DOHH2 (cell line): Measurements from ENCODE around the gene LATS2.

Experiments used
- H3F3A ChIP-seq: fragments of 200-600 bp; sonication (generic), shearing (Covaris generic); 2 replicates; pipeline ENCODE4 v1.6.0; 2016; ENCODE audit warnings: antibody characterized with exemption, mild to moderate bottlenecking; ENCODE audit not compliant: control insufficient read depth, insufficient read depth
- H3K27ac ChIP-seq: fragments of 200-600 bp; sonication (generic); 2 replicates; pipeline ENCODE4 v1.5.1; 2014; ENCODE audit warnings: low read depth, mild to moderate bottlenecking, low read length, moderate library complexity
- H3K27me3 ChIP-seq: fragments of 200-600 bp; sonication (generic); 2 replicates; pipeline ENCODE4 v1.6.1; 2014; ENCODE audit warnings: mild to moderate bottlenecking, low read length, mixed read lengths; ENCODE audit not compliant: control insufficient read depth
- H3K36me3 ChIP-seq: fragments of 200-600 bp; sonication (generic); 2 replicates; pipeline ENCODE4 v1.6.1; 2014; ENCODE audit warnings: mild to moderate bottlenecking, low read length, moderate library complexity, mixed read lengths; ENCODE audit not compliant: control insufficient read depth
- H3K4me1 ChIP-seq: fragments of 200-600 bp; sonication (generic); 2 replicates; pipeline ENCODE4 v1.6.1; 2014; ENCODE audit warnings: mild to moderate bottlenecking, low read length, mixed read lengths; ENCODE audit not compliant: control insufficient read depth
- H3K4me2 ChIP-seq: fragments of 200-600 bp; sonication (generic); 2 replicates; pipeline ENCODE4 v1.6.0; 2014; ENCODE audit warnings: mild to moderate bottlenecking, low read length, moderate library complexity
- H3K4me3 ChIP-seq: fragments of 200-600 bp; sonication (generic); 2 replicates; pipeline ENCODE4 v1.5.1; 2014; ENCODE audit warnings: mild to moderate bottlenecking, low read length, mixed read lengths
- H3K79me2 ChIP-seq: fragments of 200-600 bp; sonication (generic); 2 replicates; pipeline ENCODE4 v1.6.1; 2014; ENCODE audit warnings: mild to moderate bottlenecking, low read length, mixed read lengths; ENCODE audit not compliant: control insufficient read depth
- H3K9me2 ChIP-seq: fragments of 200-600 bp; sonication (generic); replicated peaks from 2 replicates; pipeline ENCODE4 v1.6.1; 2014; ENCODE audit warnings: mild to moderate bottlenecking, low read length, mixed read lengths; ENCODE audit not compliant: control insufficient read depth
- H3K9me3 ChIP-seq: fragments of 200-600 bp; sonication (generic); 2 replicates; pipeline ENCODE4 v1.6.1; 2014; ENCODE audit warnings: antibody characterized with exemption, low read length, mixed read lengths; ENCODE audit not compliant: control insufficient read depth, insufficient read depth
- H4K20me1 ChIP-seq: fragments of 200-600 bp; sonication (generic); 2 replicates; pipeline ENCODE4 v1.6.0; 2014; ENCODE audit warnings: low read depth, mild to moderate bottlenecking, antibody characterized with exemption, low read length, moderate library complexity; ENCODE audit not compliant: control insufficient read depth, insufficient read depth
- CTCF ChIP-seq: fragments of 200-600 bp; sonication (generic); IDR thresholded peaks from one replicate; pipeline ENCODE4 v1.5.1; 2014; ENCODE audit warnings: antibody characterized with exemption, mild to moderate bottlenecking, low read depth, low read length; ENCODE audit not compliant: poor library complexity, severe bottlenecking
- EZH2phosphoT487 ChIP-seq: fragments of 200-600 bp; sonication (generic); IDR thresholded peaks from 2 replicates; pipeline ENCODE4 v1.6.1; 2017; ENCODE audit warnings: borderline replicate concordance, mild to moderate bottlenecking, antibody characterized with exemption, low read length, moderate library complexity, mixed read lengths

LATS2 gene

GRCh38 chr13:21045100-21045499 lies 16.3 kb downstream of the LATS2 start:
- H3F3A ChIP-seq, result no peaks in the 10 kb centered on the region
- H3K9me2 ChIP-seq, result no peaks in the 10 kb centered on the region
- H3K27ac ChIP-seq, result no peak overlapping the region
- H3K4me2 ChIP-seq, result no peak overlapping the region
- no peaks in the 10 kb centered on the region for H3K79me2 ChIP-seq
- no peaks in the 10 kb centered on the region for H4K20me1 ChIP-seq
- TF ChIP-seq EZH2phosphoT487, result no peak
- TF ChIP-seq CTCF, result no peak
- H3K36me3 ChIP-seq, result no peaks in the 10 kb centered on the region
- peaks cover 9% of the 10 kb centered on the region for H3K4me1 ChIP-seq
- no peak overlapping the region for H3K4me3 ChIP-seq
- H3K27me3 ChIP-seq, result no peaks in the 10 kb centered on the region
- H3K9me3 ChIP-seq, result no peaks in the 10 kb centered on the region

DNA sequence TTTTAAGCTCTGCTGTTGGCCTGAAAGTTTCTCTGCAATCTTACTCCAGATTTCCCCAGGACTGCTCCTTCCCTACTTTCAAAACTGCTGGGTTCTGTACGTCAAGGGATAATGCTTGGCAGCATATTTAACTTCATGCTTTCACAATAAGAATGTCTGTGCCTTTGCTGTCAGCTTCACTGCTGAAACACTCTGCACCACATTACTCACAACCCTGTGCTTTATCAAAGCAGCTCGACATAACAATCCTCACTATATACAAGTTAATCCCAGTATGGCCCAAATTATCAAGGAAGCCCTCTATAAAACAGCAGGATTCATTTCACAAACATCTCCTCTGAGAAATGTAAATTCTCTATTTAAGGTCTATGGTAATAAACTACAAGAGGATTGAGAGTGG lies 17.5 kb downstream of the LATS2 start:
- Histone ChIP-seq H3K9me2 (no peaks in the 10 kb centered on the region), H3K79me2 (no peaks in the 10 kb centered on the region), H3K4me2 (no peak overlapping the region), H3K9me3 (no peaks in the 10 kb centered on the region), H3K4me1 (peaks cover 15% of the 10 kb centered on the region), H3K4me3 (no peak overlapping the region), H3K36me3 (no peaks in the 10 kb centered on the region), H3K27ac (no peak overlapping the region), H4K20me1 (no peaks in the 10 kb centered on the region), H3K27me3 (no peaks in the 10 kb centered on the region), H3F3A (no peaks in the 10 kb centered on the region)
- no peak for TF ChIP-seq CTCF
- TF ChIP-seq EZH2phosphoT487, result no peak

GRCh38 chr13:21040120-21040826 lies 21.1 kb downstream of the LATS2 start:
- TF ChIP-seq EZH2phosphoT487, result no peak
- TF ChIP-seq CTCF, result no peak
- no peak overlapping the region for H3K27ac ChIP-seq
- no peaks in the 10 kb centered on the region for H3F3A ChIP-seq
- H3K79me2 ChIP-seq, result no peaks in the 10 kb centered on the region
- H3K36me3 ChIP-seq, result no peaks in the 10 kb centered on the region
- H3K9me2 ChIP-seq, result no peaks in the 10 kb centered on the region
- H3K4me3 ChIP-seq, result no peak overlapping the region
- H3K4me2 ChIP-seq, result no peak overlapping the region
- peaks cover 18% of the 10 kb centered on the region for H3K4me1 ChIP-seq
- no peaks in the 10 kb centered on the region for H4K20me1 ChIP-seq
- no peaks in the 10 kb centered on the region for H3K9me3 ChIP-seq
- H3K27me3 ChIP-seq, result no peaks in the 10 kb centered on the region
